ENCODE measurements around the gene CDKN2B-AS1. TPM values are rescaled to one million over a fixed set of nuclear protein-coding genes. Genes with fewer than 3 reads are reported as not detected.

Gene CDKN2B-AS1
- total RNA-seq, 2 donors from 2014 or later: not detected

GRCh38 chr9:22088717-22089061 lies 94.1 kb downstream of the CDKN2B-AS1 start:
- H3K4me3 ChIP-seq: no peak overlapping the region
- no peaks in the 10 kb centered on the region for H3K27me3 ChIP-seq
- H3K9me3 ChIP-seq: no peaks in the 10 kb centered on the region
- no peaks in the 10 kb centered on the region for H3K36me3 ChIP-seq
- DNase-seq (ENCODE audit: low spot score): no peak
- no peak for TF ChIP-seq CTCF (IDR thresholded peaks at IDR 0.05)
- no peaks in the 10 kb centered on the region for H3K4me1 ChIP-seq
- no peak overlapping the region for H3K27ac ChIP-seq

GRCh38 chr9:22097707-22098106 lies 103.1 kb downstream of the CDKN2B-AS1 start:
- no peak for TF ChIP-seq CTCF (IDR thresholded peaks at IDR 0.05)
- no peak for DNase-seq (ENCODE audit: low spot score)
- H3K4me3 ChIP-seq: no peak overlapping the region
- H3K27ac ChIP-seq: no peak overlapping the region
- no peaks in the 10 kb centered on the region for H3K27me3 ChIP-seq
- H3K4me1 ChIP-seq: no peaks in the 10 kb centered on the region
- H3K36me3 ChIP-seq: no peaks in the 10 kb centered on the region
- H3K9me3 ChIP-seq: no peaks in the 10 kb centered on the region

GRCh38 chr9:22098643-22099332 lies 104.2 kb downstream of the CDKN2B-AS1 start:
- Histone ChIP-seq H3K27me3 (no peaks in the 10 kb centered on the region), H3K4me1 (peaks cover 0 to 8% of the 10 kb centered on the region in 2 donors), H3K9me3 (no peaks in the 10 kb centered on the region), H3K27ac (no peak overlapping the region), H3K36me3 (no peaks in the 10 kb centered on the region), H3K4me3 (no peak overlapping the region)
- DNase-seq (ENCODE audit: low spot score): no peak
- no peak for TF ChIP-seq CTCF (IDR thresholded peaks at IDR 0.05)

GRCh38 chr9:22100626-22101025 lies 106.0 kb downstream of the CDKN2B-AS1 start:
- TF ChIP-seq CTCF (IDR thresholded peaks at IDR 0.05): peak in 1 of 2 donors; percentile 24
- Histone ChIP-seq H3K9me3 (no peaks in the 10 kb centered on the region), H3K4me1 (peaks cover 0 to 9% of the 10 kb centered on the region in 2 donors), H3K27me3 (no peaks in the 10 kb centered on the region), H3K27ac (no peak overlapping the region), H3K4me3 (no peak overlapping the region), H3K36me3 (no peaks in the 10 kb centered on the region)
- DNase-seq (ENCODE audit: low spot score): no peak

- no peaks in the 10 kb centered on the region for H3K9me3 ChIP-seq
- H3K27ac ChIP-seq: peak overlapping the region in 1 of 2 donors; percentile 56
- H3K27me3 ChIP-seq: no peaks in the 10 kb centered on the region
- no peaks in the 10 kb centered on the region for H3K36me3 ChIP-seq
- no peak for TF ChIP-seq CTCF (IDR thresholded peaks at IDR 0.05)
- H3K4me1 ChIP-seq: peaks cover 0 to 9% of the 10 kb centered on the region in 2 donors
- H3K4me3 ChIP-seq: no peak overlapping the region
- no peak for DNase-seq (ENCODE audit: low spot score)
Measured at GRCh38 chr9:22102146-22103053, 107.8 kb downstream of the CDKN2B-AS1 start.

All from right atrium auricular region (tissue), 2 donors.